SK-N-SH (cell line): ENCODE data around the gene NEUROD1. TPM values are rescaled to one million over a fixed set of nuclear protein-coding genes. Genes with fewer than 3 reads are reported as not detected.

Experiments used
- CTCF ChIA-PET: fragments of 300-600, 350-600 bp; formaldehyde crosslinking; extraction: SDS; loops from one replicate; lab custom pipeline; 2021; lab: Yijun Ruan, JAX
- POLR2A ChIA-PET: fragments of 350-600 bp; sonication (Branson Sonifier 250); formaldehyde crosslinking; extraction: SDS; loops from one replicate; lab custom pipeline; 2020; ENCODE audit warnings: antibody characterized with exemption, inconsistent platforms; lab: Yijun Ruan, JAX
- DNase-seq: peaks from one replicate; pipeline ENCODE4 v3.0.0; 2012
- H2AFZ ChIP-seq: fragments of 200-600 bp; sonication (generic); 2 replicates; pipeline ENCODE4 v1.8.1; 2016; ENCODE audit warnings: antibody characterized with exemption, mild to moderate bottlenecking, low read depth
- H3F3A ChIP-seq: fragments of 200-600 bp; sonication (generic); replicated peaks from 2 replicates; pipeline ENCODE3; 2016; ENCODE audit warnings: antibody characterized with exemption, mild to moderate bottlenecking; ENCODE audit not compliant: insufficient read depth
- H3K27ac ChIP-seq, 2 experiments: fragments of 200-500 bp in 1 of 2; fragments of 200-600 bp in 1 of 2; sonication (Bioruptor generic) in 1 of 2; sonication (generic), shearing (Covaris generic) in 1 of 2; 2 replicates each; pipeline versions ENCODE4 v1.5.1 to v1.6.1; 2014 to 2016; ENCODE audit warnings: low read depth in 2 of 2, inconsistent platforms in 1 of 2, low read length in 1 of 2, mild to moderate bottlenecking in 1 of 2, mixed read lengths in 1 of 2
- H3K27me3 ChIP-seq: fragments of 200-600 bp; sonication (generic), shearing (Covaris generic); 2 replicates; pipeline ENCODE4 v1.6.1; 2016; ENCODE audit warnings: mixed run types; ENCODE audit not compliant: insufficient read depth
- H3K36me3 ChIP-seq, 2 experiments: fragments of 200-500 bp in 1 of 2; fragments of 200-600 bp in 1 of 2; sonication (Bioruptor generic) in 1 of 2; sonication (generic) in 1 of 2; replicated peaks in 1 of 2; 2 replicates each; pipeline versions ENCODE3 to v1.5.1; 2014 to 2016; ENCODE audit warnings: low read length in 1 of 2, mild to moderate bottlenecking in 1 of 2; ENCODE audit not compliant: insufficient read depth in 2 of 2, control insufficient read depth in 1 of 2
- H3K4me1 ChIP-seq, 2 experiments: fragments of 200-500 bp in 1 of 2; fragments of 200-600 bp in 1 of 2; sonication (Bioruptor generic) in 1 of 2; sonication (generic), shearing (Covaris generic) in 1 of 2; 2 replicates each; pipeline versions ENCODE4 v1.5.1 to v1.6.1; 2014 to 2016; ENCODE audit warnings: low read depth in 1 of 2, low read length in 1 of 2, mixed run types in 1 of 2; ENCODE audit not compliant: insufficient read depth in 2 of 2, control insufficient read depth in 1 of 2
- H3K4me2 ChIP-seq: fragments of 200-600 bp; sonication (generic), shearing (Covaris generic); 2 replicates; pipeline ENCODE4 v1.6.1; 2017; ENCODE audit warnings: mixed run types
- H3K4me3 ChIP-seq, 2 experiments: fragments of 200-500 bp in 1 of 2; fragments of 200-600 bp in 1 of 2; sonication (Bioruptor generic) in 1 of 2; sonication (generic), shearing (Covaris generic) in 1 of 2; 2 replicates each; pipeline versions ENCODE4 v1.5.1 to v1.8.1; 2014 to 2016; ENCODE audit warnings: low read depth in 2 of 2, inconsistent platforms in 1 of 2, low read length in 1 of 2, mild to moderate bottlenecking in 1 of 2, mixed read lengths in 1 of 2, moderate library complexity in 1 of 2
- H3K79me2 ChIP-seq: fragments of 200-600 bp; sonication (generic); 2 replicates; pipeline ENCODE4 v1.8.1; 2017; ENCODE audit warnings: mild to moderate bottlenecking; ENCODE audit not compliant: insufficient read depth
- H3K9ac ChIP-seq: fragments of 200-600 bp; sonication (generic); 2 replicates; pipeline ENCODE4 v1.6.1; 2017; ENCODE audit warnings: mixed run types
- H3K9me2 ChIP-seq: fragments of 200-600 bp; sonication (generic); 2 replicates; pipeline ENCODE4 v1.6.1; 2017; ENCODE audit warnings: mixed run types
- H3K9me3 ChIP-seq: fragments of 200-600 bp; sonication (generic); 2 replicates; pipeline ENCODE4 v1.6.1; 2017; ENCODE audit warnings: mixed run types, mild to moderate bottlenecking, moderate library complexity
- H4K20me1 ChIP-seq: fragments of 200-600 bp; sonication (generic); 2 replicates; pipeline ENCODE4 v1.6.1; 2017; ENCODE audit warnings: mild to moderate bottlenecking, mixed run types; ENCODE audit not compliant: insufficient read depth
- ELF1 ChIP-seq: IDR thresholded peaks from 2 replicates; pipeline ENCODE4 v1.4.0; 2012
- EP300 ChIP-seq, 2 experiments: IDR thresholded peaks; 2 replicates each; pipeline versions ENCODE4 v1.4.0 to v1.6.1; 2012; ENCODE audit warnings: borderline replicate concordance in 1 of 2, low read depth in 1 of 2, low read length in 1 of 2
- EZH2phosphoT487 ChIP-seq: fragments of 200-600 bp; sonication (generic); IDR thresholded peaks from 2 replicates; pipeline ENCODE4 v1.6.1; 2017; ENCODE audit warnings: low read depth, mixed run types, mild to moderate bottlenecking, antibody characterized with exemption, moderate library complexity, borderline replicate concordance
- FOSL2 ChIP-seq: IDR thresholded peaks from 2 replicates; pipeline ENCODE4 v1.4.0; 2012; ENCODE audit warnings: low read depth, mild to moderate bottlenecking, moderate library complexity, borderline replicate concordance
- FOXJ3 ChIP-seq: sonication (generic); formaldehyde crosslinking; IDR thresholded peaks from 2 replicates; pipeline ENCODE4 v1.5.1; 2020; ENCODE audit warnings: mild to moderate bottlenecking, missing genetic modification reagents
- FOXM1 ChIP-seq: IDR thresholded peaks from 2 replicates; pipeline ENCODE4 v1.4.0; 2012; ENCODE audit warnings: low read depth, mild to moderate bottlenecking
- GATA2 ChIP-seq: sonication (generic); formaldehyde crosslinking; IDR thresholded peaks from 2 replicates; pipeline ENCODE4 v1.5.0; 2020; ENCODE audit warnings: mild to moderate bottlenecking, missing genetic modification reagents
- POLR2AphosphoS5 ChIP-seq: IDR thresholded peaks from 2 replicates; pipeline ENCODE4 v1.6.1; 2012; ENCODE audit warnings: low read depth, low read length
- RAD21 ChIP-seq: IDR thresholded peaks from 2 replicates; pipeline ENCODE4 v1.6.1; 2012; ENCODE audit warnings: mild to moderate bottlenecking, low read length
- RFX5 ChIP-seq: IDR thresholded peaks from 2 replicates; pipeline ENCODE4 v1.6.1; 2012; ENCODE audit warnings: mild to moderate bottlenecking, improper control_type of control experiment, low read length
- TAF1 ChIP-seq: IDR thresholded peaks from 2 replicates; pipeline ENCODE4 v1.6.1; 2012; ENCODE audit warnings: low read depth, mild to moderate bottlenecking, low read length, moderate library complexity, borderline replicate concordance
- TEAD4 ChIP-seq: IDR thresholded peaks from 2 replicates; pipeline ENCODE4 v1.4.0; 2012; ENCODE audit warnings: mild to moderate bottlenecking, borderline replicate concordance; ENCODE audit not compliant: insufficient read depth
- WGBS: methylation state at CpG from one replicate; pipeline ENCODE4 v1.1.6; 2017; ENCODE audit warnings: low lambda C conversion rate; 5-methylcytosine and 5-hydroxymethylcytosine counted together
- polyA plus RNA-seq, 3 experiments: library from polyadenylated mRNA; depleted of rRNA; stranded (reverse); fragments of >200 nt; gene quantifications; 2 replicates each; pipeline ENCODE4 v1.2.3, GENCODE V29; 2012
- TF ChIP-seq, protein P1 (sequence below): IDR thresholded peaks from 2 replicates; pipeline ENCODE4; 2012
- TF ChIP-seq, protein P2 (sequence below): fragments of 150-350 bp; IDR thresholded peaks from 2 replicates; pipeline ENCODE4 v1.6.1; 2017; ENCODE audit warnings: antibody characterized with exemption, low read length, low read depth, borderline replicate concordance
- TF ChIP-seq, protein P3 (sequence below): IDR thresholded peaks from 2 replicates; pipeline ENCODE4 v1.6.1; 2012; ENCODE audit warnings: mild to moderate bottlenecking, low read depth, low read length, moderate library complexity

Gene NEUROD1
- polyA plus RNA-seq, 1 of the 3 experiments (the other 2 are of a cell fraction): 0.02 TPM

DNA sequence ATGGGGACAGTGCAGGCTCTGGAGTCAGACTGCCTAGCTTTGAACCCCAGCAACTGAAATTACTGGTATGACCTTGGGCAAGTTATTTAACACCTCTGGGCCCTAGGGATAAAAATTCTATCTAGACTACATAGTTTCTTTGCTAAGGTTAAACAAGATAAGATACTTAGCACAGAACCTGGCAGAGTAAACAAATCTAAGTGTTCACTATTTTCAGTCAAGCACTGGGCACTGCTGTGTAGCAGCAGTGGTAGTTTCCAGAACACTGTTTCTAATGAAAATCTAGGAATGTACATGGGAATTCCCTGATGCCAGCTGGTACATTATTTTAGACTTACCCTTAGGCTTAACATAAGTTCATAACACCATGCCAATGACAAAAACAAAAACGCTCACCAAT, 40.6 kb downstream of the NEUROD1 start:
- Histone ChIP-seq H3K9me2 (0 out of 2 replicates have a peak, but pooled peaks cover 2% of the 10 kb centered on the region), H3K79me2 (no peaks in the 10 kb centered on the region), H3K27me3 (no peaks in the 10 kb centered on the region), H3K36me3 (no peaks in the 10 kb centered on the region), H3K27ac (no peak overlapping the region), H3K9me3 (no peaks in the 10 kb centered on the region), H2AFZ (no peak overlapping the region), H3K4me1 (no peaks in the 10 kb centered on the region), H3F3A (no peaks in the 10 kb centered on the region), H3K4me3 (no peak overlapping the region), H3K9ac (no peak overlapping the region), H3K4me2 (no peak overlapping the region), H4K20me1 (no peaks in the 10 kb centered on the region)
- TF ChIP-seq FOXM1 (no peak), FOSL2 (no peak), TAF1 (no peak), POLR2AphosphoS5 (no peak), ELF1 (no peak), RFX5 (no peak), GATA2 (CRISPR knock-in tag) (no peak), RAD21 (no peak), TEAD4 (no peak), FOXJ3 (no peak), EP300 (IDR thresholded peaks at IDR 0.05; ENCODE audit: borderline replicate concordance in 1 of 2, low read depth in 1 of 2, low read length in 1 of 2) (no peak), EZH2phosphoT487 (no peak)
- TF ChIP-seq, protein P1, sequence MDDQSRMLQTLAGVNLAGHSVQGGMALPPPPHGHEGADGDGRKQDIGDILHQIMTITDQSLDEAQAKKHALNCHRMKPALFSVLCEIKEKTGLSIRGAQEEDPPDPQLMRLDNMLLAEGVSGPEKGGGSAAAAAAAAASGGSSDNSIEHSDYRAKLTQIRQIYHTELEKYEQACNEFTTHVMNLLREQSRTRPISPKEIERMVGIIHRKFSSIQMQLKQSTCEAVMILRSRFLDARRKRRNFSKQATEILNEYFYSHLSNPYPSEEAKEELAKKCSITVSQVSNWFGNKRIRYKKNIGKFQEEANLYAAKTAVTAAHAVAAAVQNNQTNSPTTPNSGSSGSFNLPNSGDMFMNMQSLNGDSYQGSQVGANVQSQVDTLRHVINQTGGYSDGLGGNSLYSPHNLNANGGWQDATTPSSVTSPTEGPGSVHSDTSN: no peak
- TF ChIP-seq, protein P2, sequence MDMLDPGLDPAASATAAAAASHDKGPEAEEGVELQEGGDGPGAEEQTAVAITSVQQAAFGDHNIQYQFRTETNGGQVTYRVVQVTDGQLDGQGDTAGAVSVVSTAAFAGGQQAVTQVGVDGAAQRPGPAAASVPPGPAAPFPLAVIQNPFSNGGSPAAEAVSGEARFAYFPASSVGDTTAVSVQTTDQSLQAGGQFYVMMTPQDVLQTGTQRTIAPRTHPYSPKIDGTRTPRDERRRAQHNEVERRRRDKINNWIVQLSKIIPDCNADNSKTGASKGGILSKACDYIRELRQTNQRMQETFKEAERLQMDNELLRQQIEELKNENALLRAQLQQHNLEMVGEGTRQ: no peak
- TF ChIP-seq, protein P3, sequence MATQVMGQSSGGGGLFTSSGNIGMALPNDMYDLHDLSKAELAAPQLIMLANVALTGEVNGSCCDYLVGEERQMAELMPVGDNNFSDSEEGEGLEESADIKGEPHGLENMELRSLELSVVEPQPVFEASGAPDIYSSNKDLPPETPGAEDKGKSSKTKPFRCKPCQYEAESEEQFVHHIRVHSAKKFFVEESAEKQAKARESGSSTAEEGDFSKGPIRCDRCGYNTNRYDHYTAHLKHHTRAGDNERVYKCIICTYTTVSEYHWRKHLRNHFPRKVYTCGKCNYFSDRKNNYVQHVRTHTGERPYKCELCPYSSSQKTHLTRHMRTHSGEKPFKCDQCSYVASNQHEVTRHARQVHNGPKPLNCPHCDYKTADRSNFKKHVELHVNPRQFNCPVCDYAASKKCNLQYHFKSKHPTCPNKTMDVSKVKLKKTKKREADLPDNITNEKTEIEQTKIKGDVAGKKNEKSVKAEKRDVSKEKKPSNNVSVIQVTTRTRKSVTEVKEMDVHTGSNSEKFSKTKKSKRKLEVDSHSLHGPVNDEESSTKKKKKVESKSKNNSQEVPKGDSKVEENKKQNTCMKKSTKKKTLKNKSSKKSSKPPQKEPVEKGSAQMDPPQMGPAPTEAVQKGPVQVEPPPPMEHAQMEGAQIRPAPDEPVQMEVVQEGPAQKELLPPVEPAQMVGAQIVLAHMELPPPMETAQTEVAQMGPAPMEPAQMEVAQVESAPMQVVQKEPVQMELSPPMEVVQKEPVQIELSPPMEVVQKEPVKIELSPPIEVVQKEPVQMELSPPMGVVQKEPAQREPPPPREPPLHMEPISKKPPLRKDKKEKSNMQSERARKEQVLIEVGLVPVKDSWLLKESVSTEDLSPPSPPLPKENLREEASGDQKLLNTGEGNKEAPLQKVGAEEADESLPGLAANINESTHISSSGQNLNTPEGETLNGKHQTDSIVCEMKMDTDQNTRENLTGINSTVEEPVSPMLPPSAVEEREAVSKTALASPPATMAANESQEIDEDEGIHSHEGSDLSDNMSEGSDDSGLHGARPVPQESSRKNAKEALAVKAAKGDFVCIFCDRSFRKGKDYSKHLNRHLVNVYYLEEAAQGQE: no peak
- WGBS: 22% methylated on average over 1 of the region's 1 CpG
- no peak for DNase-seq
- ChIA-PET CTCF (no interaction called here), POLR2A (no interaction called here)
